Measurements from ENCODE around the gene PNO1.
A peak's percentile ranks its signal among the peaks of the same experiment; 100 is the strongest.

Gene PNO1

GRCh38 chr2:68218343-68218901 is 60.7 kb downstream of the PNO1 start:
- DNase-seq (ENCODE audit: low read depth, low spot score): no peak
- TF ChIP-seq CTCF (IDR thresholded peaks at IDR 0.05; ENCODE audit: low read depth, low read length): no peak
- H3K4me3 ChIP-seq (ENCODE audit: low read depth, low read length): no peak overlapping the region
- in situ Hi-C loops (cut with HindIII; ENCODE audit: low sequenced_read_pairs): no loop called here

DNA sequence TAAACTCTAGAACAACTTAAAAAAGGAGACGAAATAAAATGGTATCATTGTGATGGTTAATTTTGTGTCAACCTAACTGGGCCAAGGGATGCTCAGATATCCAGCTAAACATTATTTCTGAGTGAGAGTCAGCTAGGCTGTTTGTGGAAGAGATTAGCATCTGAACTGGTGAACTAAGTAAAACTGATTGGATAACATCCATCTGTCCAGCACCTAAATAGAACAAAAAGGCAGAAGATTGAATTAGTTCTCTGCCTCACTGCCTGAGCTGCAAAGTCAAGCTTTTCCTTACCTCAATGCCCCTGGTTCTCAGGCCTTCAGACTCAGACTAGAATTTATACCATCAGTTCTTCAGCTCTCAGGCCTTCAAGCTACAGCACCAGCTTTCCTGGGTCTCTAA is 64.6 kb downstream of the PNO1 start:
- no peak for DNase-seq (ENCODE audit: low read depth, low spot score)
- no peak for TF ChIP-seq CTCF (IDR thresholded peaks at IDR 0.05; ENCODE audit: low read depth, low read length)
- no peak overlapping the region for H3K4me3 ChIP-seq (ENCODE audit: low read depth, low read length)
- in situ Hi-C loops (cut with HindIII; ENCODE audit: low sequenced_read_pairs): no loop called here

DNA sequence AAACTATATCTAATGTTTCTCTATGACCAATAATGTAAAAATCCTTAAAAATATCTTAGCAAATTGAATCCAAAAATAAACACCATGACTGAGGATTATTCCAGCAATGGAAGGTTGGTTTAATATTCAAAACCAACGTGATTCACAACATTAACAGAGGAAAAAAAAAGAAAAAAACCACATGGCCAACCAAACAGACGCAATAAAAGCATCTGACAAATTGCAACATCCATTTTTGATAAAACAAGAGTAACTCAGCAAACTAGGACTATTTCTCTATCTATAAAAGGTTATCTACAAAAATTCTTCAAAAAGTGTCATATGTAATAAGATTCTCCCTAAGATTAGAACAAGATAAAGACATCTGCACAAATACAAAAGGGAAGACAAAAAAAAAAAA is 65.7 kb downstream of the PNO1 start:
- in situ Hi-C loops (cut with HindIII; ENCODE audit: low sequenced_read_pairs): no loop called here
- no peak for TF ChIP-seq CTCF (IDR thresholded peaks at IDR 0.05; ENCODE audit: low read depth, low read length)
- DNase-seq (ENCODE audit: low read depth, low spot score): no peak
- H3K4me3 ChIP-seq (ENCODE audit: low read depth, low read length): no peak overlapping the region

- peak; percentile 31 for TF ChIP-seq CTCF (IDR thresholded peaks at IDR 0.05; ENCODE audit: low read depth, low read length)
- DNase-seq (ENCODE audit: low read depth, low spot score): no peak
- no peak overlapping the region for H3K4me3 ChIP-seq (ENCODE audit: low read depth, low read length)
- in situ Hi-C loops (cut with HindIII; ENCODE audit: low sequenced_read_pairs): no loop called here
Measured at GRCh38 chr2:68225119-68225632, 67.5 kb downstream of the PNO1 start.
